ENCODE data around the gene ACTN1. TPM values are rescaled to one million over a fixed set of nuclear protein-coding genes. Genes with fewer than 3 reads are reported as not detected.

The ACTN1 gene
- total RNA-seq, 4 donors from 2014 or later, result 118 to 145 (median 131) TPM

- peaks cover 0 to 19% (median 7%) of the 10 kb centered on the region in 3 donors for H3K9me3 ChIP-seq
- DNase-seq, result no peak
- no peak overlapping the region for H3K4me3 ChIP-seq
- intact Hi-C loops (cut with DNase I), result no loop called here
- WGBS, 2 donors, result 68 to 78% methylated on average over 2 of the region's 2 CpGs
- H3K4me1 ChIP-seq, result peaks cover 0 to 38% (median 7%) of the 10 kb centered on the region in 3 donors
- H3K27me3 ChIP-seq, result no peaks in the 10 kb centered on the region
- no peaks in the 10 kb centered on the region for H3K36me3 ChIP-seq
- TF ChIP-seq, protein P1, sequence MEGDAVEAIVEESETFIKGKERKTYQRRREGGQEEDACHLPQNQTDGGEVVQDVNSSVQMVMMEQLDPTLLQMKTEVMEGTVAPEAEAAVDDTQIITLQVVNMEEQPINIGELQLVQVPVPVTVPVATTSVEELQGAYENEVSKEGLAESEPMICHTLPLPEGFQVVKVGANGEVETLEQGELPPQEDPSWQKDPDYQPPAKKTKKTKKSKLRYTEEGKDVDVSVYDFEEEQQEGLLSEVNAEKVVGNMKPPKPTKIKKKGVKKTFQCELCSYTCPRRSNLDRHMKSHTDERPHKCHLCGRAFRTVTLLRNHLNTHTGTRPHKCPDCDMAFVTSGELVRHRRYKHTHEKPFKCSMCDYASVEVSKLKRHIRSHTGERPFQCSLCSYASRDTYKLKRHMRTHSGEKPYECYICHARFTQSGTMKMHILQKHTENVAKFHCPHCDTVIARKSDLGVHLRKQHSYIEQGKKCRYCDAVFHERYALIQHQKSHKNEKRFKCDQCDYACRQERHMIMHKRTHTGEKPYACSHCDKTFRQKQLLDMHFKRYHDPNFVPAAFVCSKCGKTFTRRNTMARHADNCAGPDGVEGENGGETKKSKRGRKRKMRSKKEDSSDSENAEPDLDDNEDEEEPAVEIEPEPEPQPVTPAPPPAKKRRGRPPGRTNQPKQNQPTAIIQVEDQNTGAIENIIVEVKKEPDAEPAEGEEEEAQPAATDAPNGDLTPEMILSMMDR (IDR thresholded peaks at IDR 0.05), result no peak
- no peak for TF ChIP-seq POLR2A (IDR thresholded peaks at IDR 0.05)
- no peak overlapping the region for H3K27ac ChIP-seq
Observed at GRCh38 chr14:68840454-68840853, 138.6 kb downstream of the ACTN1 start.

DNA sequence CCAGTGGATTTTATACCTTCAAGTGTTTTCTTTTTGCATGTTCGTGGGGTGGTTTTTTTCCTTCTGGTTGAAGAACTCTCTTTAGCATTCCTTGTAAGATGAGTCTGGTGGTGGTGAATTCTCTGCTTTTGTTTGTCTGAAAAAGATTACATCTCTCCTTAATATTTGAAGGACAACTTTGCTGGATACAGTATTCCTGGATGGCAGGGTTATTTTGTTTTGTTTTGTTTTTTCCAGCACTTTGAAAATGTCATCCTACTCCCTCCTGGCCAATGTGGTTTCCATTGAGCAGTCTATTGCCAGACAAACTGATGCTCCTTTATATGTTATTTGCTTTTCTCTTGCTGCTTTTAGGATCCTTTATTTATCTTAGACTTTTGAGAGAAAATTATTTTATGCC, 143.0 kb downstream of the ACTN1 start:
- TF ChIP-seq, protein P1 (IDR thresholded peaks at IDR 0.05), result no peak
- no peak for TF ChIP-seq POLR2A (IDR thresholded peaks at IDR 0.05)
- DNase-seq, result no peak
- no peaks in the 10 kb centered on the region for H3K27me3 ChIP-seq
- H3K4me1 ChIP-seq, result peaks cover 0 to 4% (median 0%) of the 10 kb centered on the region in 3 donors
- no peak overlapping the region for H3K27ac ChIP-seq
- 79 to 88% methylated on average over 1 of the region's 1 CpG for whole genome bisulfite sequencing, 2 donors
- H3K9me3 ChIP-seq, result peaks cover 0 to 19% (median 7%) of the 10 kb centered on the region in 3 donors
- intact Hi-C loops (cut with DNase I), result no loop called here
- no peaks in the 10 kb centered on the region for H3K36me3 ChIP-seq
- H3K4me3 ChIP-seq, result no peak overlapping the region

- 62 to 69% methylated on average over 6 of the region's 6 CpGs for WGBS, 2 donors
- no peaks in the 10 kb centered on the region for H3K4me1 ChIP-seq
- DNase-seq, result no peak
- H3K9me3 ChIP-seq, result peaks cover 0 to 19% (median 7%) of the 10 kb centered on the region in 3 donors
- no peak for TF ChIP-seq POLR2A (IDR thresholded peaks at IDR 0.05)
- TF ChIP-seq, protein P1 (IDR thresholded peaks at IDR 0.05), result no peak
- H3K27ac ChIP-seq, result no peak overlapping the region
- intact Hi-C loops (cut with DNase I), result no loop called here
- no peak overlapping the region for H3K4me3 ChIP-seq
- H3K27me3 ChIP-seq, result no peaks in the 10 kb centered on the region
- no peaks in the 10 kb centered on the region for H3K36me3 ChIP-seq
Observed at GRCh38 chr14:68834816-68835215, 144.3 kb downstream of the ACTN1 start.

- Histone ChIP-seq H3K27me3 (no peaks in the 10 kb centered on the region), H3K27ac (no peak overlapping the region), H3K4me1 (peaks cover 0 to 12% (median 6%) of the 10 kb centered on the region in 3 donors), H3K36me3 (no peaks in the 10 kb centered on the region), H3K9me3 (no peaks in the 10 kb centered on the region), H3K4me3 (no peak overlapping the region)
- DNase-seq, result no peak
- intact Hi-C loops (cut with DNase I), result no loop called here
- TF ChIP-seq, protein P1 (IDR thresholded peaks at IDR 0.05), result no peak
- no peak for TF ChIP-seq POLR2A (IDR thresholded peaks at IDR 0.05)
Observed at GRCh38 chr14:68828698-68829097, 150.4 kb downstream of the ACTN1 start.

- no peaks in the 10 kb centered on the region for H3K36me3 ChIP-seq
- H3K27me3 ChIP-seq, result no peaks in the 10 kb centered on the region
- H3K4me3 ChIP-seq, result no peak overlapping the region
- intact Hi-C loops (cut with DNase I), result no loop called here
- DNase-seq, result no peak
- no peak for TF ChIP-seq POLR2A (IDR thresholded peaks at IDR 0.05)
- TF ChIP-seq, protein P1 (IDR thresholded peaks at IDR 0.05), result no peak
- 93% methylated on average over 3 of the region's 3 CpGs for WGBS, 2 donors
- no peak overlapping the region for H3K27ac ChIP-seq
- H3K9me3 ChIP-seq, result no peaks in the 10 kb centered on the region
- H3K4me1 ChIP-seq, result peaks cover 16 to 40% (median 24%) of the 10 kb centered on the region in 3 donors
Observed at GRCh38 chr14:68825729-68826128, 153.4 kb downstream of the ACTN1 start.

Measured in esophagus squamous epithelium (tissue), 5 donors.